Measurements from ENCODE around the gene KDM6A. TPM values are rescaled to one million over a fixed set of nuclear protein-coding genes. Genes with fewer than 3 reads are reported as not detected.

The KDM6A gene
- total and polyA plus RNA-seq, 2 donors (not counting 3 experiments of a cell fraction or from before 2014, with no cell fraction given) = 9.0 to 20.6 TPM

- no peak for DNase-seq (ENCODE audit: low read depth, low spot score)
Observed at GRCh38 chrX:44871114-44871645, 1.8 kb upstream of the KDM6A start.

More at GRCh38 chrX:44871114-44871645, 1.8 kb upstream of the KDM6A start:
- peaks cover 5% of the 10 kb centered on the region for H3K4me1 ChIP-seq (ENCODE audit: control insufficient read depth, extremely low read depth, insufficient read depth, low read length)
- no peaks in the 10 kb centered on the region for H3K36me3 ChIP-seq (ENCODE audit: control insufficient read depth in 2 of 2, extremely low read depth in 1 of 2, insufficient read depth in 2 of 2, low read length in 2 of 2)
- H4K20me1 ChIP-seq (replicated peaks; ENCODE audit: control insufficient read depth, extremely low read depth, insufficient read depth, low read length) = no peaks in the 10 kb centered on the region
- BruUV-seq (replicated peaks) = no TSS peak
- H3K9ac ChIP-seq (replicated peaks; ENCODE audit: extremely low read depth, insufficient read depth, low read length) = peak overlapping the region; percentile 82
- no peaks in the 10 kb centered on the region for H3K27me3 ChIP-seq (ENCODE audit: control insufficient read depth in 2 of 2, insufficient read depth in 2 of 2, low read length in 2 of 2)
- H3K4me2 ChIP-seq (ENCODE audit: insufficient read depth, low read length) = peak overlapping the region; percentile 88
- H3K79me2 ChIP-seq (ENCODE audit: control insufficient read depth, insufficient read depth, low read length) = peaks cover 25% of the 10 kb centered on the region
- peak overlapping the region in 1 of 3 experiments; percentile 85 for H3K4me3 ChIP-seq (replicated peaks in 1 of 3; ENCODE audit: insufficient read depth in 1 of 3, low read depth in 1 of 3, low read length in 3 of 3)
- H3K9me3 ChIP-seq (replicated peaks; ENCODE audit: control insufficient read depth, insufficient read depth, low read length) = no peaks in the 10 kb centered on the region
- CTCF ChIA-PET = no interaction called here
- H2AFZ ChIP-seq (ENCODE audit: low read depth, low read length) = no peak overlapping the region
- POLR2A ChIA-PET = no interaction called here
- FAIRE-seq = no peak
- intact Hi-C loops (cut with micrococcal nuclease) = loop anchor here (5.0 to 10.0 kb wide), 4 partner anchors 76 to 901 kb away; partner anchors contain the start of gene NDP
- H3K9me1 ChIP-seq (replicated peaks; ENCODE audit: control insufficient read depth, extremely low read depth, insufficient read depth, low read length) = no peaks in the 10 kb centered on the region
- TF ChIP-seq POLR2AphosphoS5 (IDR thresholded peaks at IDR 0.05; ENCODE audit: insufficient read depth, low read depth, low read length) (no peak), GATA2 (IDR thresholded peaks at IDR 0.05; ENCODE audit: insufficient read depth, insufficient read length, low read depth, low read length) (no peak), EZH2 (IDR thresholded peaks at IDR 0.05; ENCODE audit: borderline replicate concordance, low read depth, low read length, severe bottlenecking) (no peak), MAX (IDR thresholded peaks at IDR 0.05; ENCODE audit: insufficient read depth, insufficient read length) (no peak), JUN (IDR thresholded peaks at IDR 0.05; ENCODE audit: borderline replicate concordance, insufficient read depth, insufficient read length, low read depth) (no peak), MYC (IDR thresholded peaks at IDR 0.05; ENCODE audit: low read depth, low read length) (no peak), POLR2A (IDR thresholded peaks at IDR 0.05; ENCODE audit: low read depth, low read length) (no peak), FOS (IDR thresholded peaks at IDR 0.05; ENCODE audit: borderline replicate concordance, insufficient read depth, low read length) (no peak), CTCF (IDR thresholded peaks at IDR 0.05; ENCODE audit: extremely low read depth in 1 of 2, insufficient read depth in 1 of 2, low read depth in 1 of 2, low read length in 2 of 2) (no peak)
- H3K27ac ChIP-seq (ENCODE audit: insufficient read depth, low read depth, low read length) = peak overlapping the region; percentile 74
- dilution Hi-C loops (cut with MboI; ENCODE audit: extremely low pct_ligation_motif_present, low sequenced_read_pairs) = no loop called here
